HL-60/S4 treated with retinoic acid at 250 ng/mL for 4 days and 3 days (cell line): ENCODE measurements around the gene WDR89.
"Not testable (repeated sequence)": the region's sequence is repeated elsewhere in the genome, so short reads cannot be mapped to it uniquely, and the experiment has no call there.

ENCODE experiments used
- in situ Hi-C: fragments of 300-500 bp; cut with MboI; formaldehyde crosslinking; loops from 2 replicates; pipeline ENCODE4 v1.7.0; 2022; ENCODE audit warnings: low sequenced_read_pairs

Gene WDR89

GRCh38 chr14:63641473-63642228 is at the start of gene WDR89:
TSS of gene WDR89 (minus strand) at chr14:63641871. CDS start at chr14:63599942, 41,929 bp downstream.
- in situ Hi-C loops: no loop called here

- in situ Hi-C loops: no loop called here
Observed at GRCh38 chr14:63689132-63689531, 47.5 kb upstream of the WDR89 start.

- in situ Hi-C loops: no loop called here
Observed at GRCh38 chr14:63686926-63687325, 45.3 kb upstream of the WDR89 start.

- in situ Hi-C loops: no loop called here
Observed at GRCh38 chr14:63685401-63685800, 43.7 kb upstream of the WDR89 start.

GRCh38 chr14:63682727-63683593 is 41.3 kb upstream of the WDR89 start:
- in situ Hi-C loops: no loop called here

GRCh38 chr14:63678536-63678935 is 36.9 kb upstream of the WDR89 start:
- in situ Hi-C loops: no loop called here

GRCh38 chr14:63677891-63678379 is 36.3 kb upstream of the WDR89 start:
- in situ Hi-C loops: no loop called here

GRCh38 chr14:63676615-63677014 is 34.9 kb upstream of the WDR89 start:
- in situ Hi-C loops: no loop called here

GRCh38 chr14:63673886-63674497 is 32.3 kb upstream of the WDR89 start:
- in situ Hi-C loops: no loop called here

GRCh38 chr14:63673255-63673654 is 31.6 kb upstream of the WDR89 start:
- in situ Hi-C loops: no loop called here

GRCh38 chr14:63672417-63673180 is 30.9 kb upstream of the WDR89 start:
- in situ Hi-C loops: no loop called here

- in situ Hi-C loops: no loop called here
Observed at GRCh38 chr14:63671987-63672386, 30.3 kb upstream of the WDR89 start.

GRCh38 chr14:63670692-63671091 is 29.0 kb upstream of the WDR89 start:
- in situ Hi-C loops: no loop called here

GRCh38 chr14:63666335-63666734 is 24.7 kb upstream of the WDR89 start:
- in situ Hi-C loops: no loop called here

- in situ Hi-C loops: no loop called here
Observed at GRCh38 chr14:63663428-63664341, 22.0 kb upstream of the WDR89 start.

GRCh38 chr14:63662776-63663175 is 21.1 kb upstream of the WDR89 start:
- in situ Hi-C loops: no loop called here

- in situ Hi-C loops: not testable (repeated sequence)
Observed at GRCh38 chr14:63661881-63662280, 20.2 kb upstream of the WDR89 start.

GRCh38 chr14:63659726-63660125 is 18.1 kb upstream of the WDR89 start:
- in situ Hi-C loops: no loop called here

- in situ Hi-C loops: no loop called here
Observed at GRCh38 chr14:63656194-63656593, 14.5 kb upstream of the WDR89 start.

- in situ Hi-C loops: no loop called here
Observed at GRCh38 chr14:63654936-63655335, 13.3 kb upstream of the WDR89 start.
